ENCODE data around the gene TAP1.

DNA sequence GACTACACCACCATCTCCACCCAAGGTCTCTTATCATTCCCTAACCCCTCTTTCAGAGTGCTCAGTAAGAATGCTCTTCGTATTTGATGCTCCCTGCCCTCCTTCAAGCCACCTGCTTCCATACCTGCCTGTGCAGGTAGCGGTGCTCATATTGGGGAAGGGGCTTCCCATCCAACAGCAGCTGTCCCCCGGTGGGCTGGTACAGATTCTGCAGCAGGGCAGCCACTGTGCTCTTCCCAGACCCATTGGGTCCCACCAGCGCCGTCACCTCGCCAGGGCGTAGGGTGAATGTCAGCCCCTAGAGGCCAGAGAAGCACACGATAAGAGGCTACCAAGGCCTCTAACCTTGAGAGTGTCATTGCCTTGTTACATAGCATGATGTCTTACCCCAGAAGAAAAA, 5.7 kb downstream of the TAP1 start:
- TF ChIP-seq, protein P1, sequence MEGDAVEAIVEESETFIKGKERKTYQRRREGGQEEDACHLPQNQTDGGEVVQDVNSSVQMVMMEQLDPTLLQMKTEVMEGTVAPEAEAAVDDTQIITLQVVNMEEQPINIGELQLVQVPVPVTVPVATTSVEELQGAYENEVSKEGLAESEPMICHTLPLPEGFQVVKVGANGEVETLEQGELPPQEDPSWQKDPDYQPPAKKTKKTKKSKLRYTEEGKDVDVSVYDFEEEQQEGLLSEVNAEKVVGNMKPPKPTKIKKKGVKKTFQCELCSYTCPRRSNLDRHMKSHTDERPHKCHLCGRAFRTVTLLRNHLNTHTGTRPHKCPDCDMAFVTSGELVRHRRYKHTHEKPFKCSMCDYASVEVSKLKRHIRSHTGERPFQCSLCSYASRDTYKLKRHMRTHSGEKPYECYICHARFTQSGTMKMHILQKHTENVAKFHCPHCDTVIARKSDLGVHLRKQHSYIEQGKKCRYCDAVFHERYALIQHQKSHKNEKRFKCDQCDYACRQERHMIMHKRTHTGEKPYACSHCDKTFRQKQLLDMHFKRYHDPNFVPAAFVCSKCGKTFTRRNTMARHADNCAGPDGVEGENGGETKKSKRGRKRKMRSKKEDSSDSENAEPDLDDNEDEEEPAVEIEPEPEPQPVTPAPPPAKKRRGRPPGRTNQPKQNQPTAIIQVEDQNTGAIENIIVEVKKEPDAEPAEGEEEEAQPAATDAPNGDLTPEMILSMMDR (IDR thresholded peaks at IDR 0.05) = no peak
- no peak for TF ChIP-seq POLR2A (IDR thresholded peaks at IDR 0.05)
